Adrenal gland (tissue), 5 donors: ENCODE results near the gene CELF6.

Experiments
- CTCF ChIP-seq, 6 experiments: fragments of 450-650 bp in 4 of 6; fragments of 200-600 bp in 2 of 6; sonication (generic) in 1 of 6; IDR thresholded peaks; 1 replicate in 5 of 6; 2 replicates in 1 of 6; pipeline versions ENCODE4 v1.5.1 to v1.8.0; 2016 to 2021; ENCODE audit warnings: antibody characterized with exemption in 6 of 6, mild to moderate bottlenecking in 2 of 6, moderate library complexity in 1 of 6
- POLR2A ChIP-seq, 2 donors: fragments of 450-650 bp; IDR thresholded peaks; one replicate each; pipeline ENCODE4 v1.6.1; 2017; ENCODE audit warnings: antibody characterized with exemption in 2 of 2, mild to moderate bottlenecking in 2 of 2, moderate library complexity in 1 of 2
- donor health status: DM: no; HTN: no; CAD: no.

GRCh38 chr15:72312605-72313447 lies 7.1 kb downstream of the CELF6 start:
- TF ChIP-seq CTCF (IDR thresholded peaks at IDR 0.05) = peak; percentile 65 to 89 (median 84)
- TF ChIP-seq POLR2A (IDR thresholded peaks at IDR 0.05) = no peak
